ENCODE results near the gene TARS2.
A peak's percentile ranks its signal among the peaks of the same experiment; 100 is the strongest.

The TARS2 gene

GRCh38 chr1:150555198-150555970, 68.2 kb downstream of the TARS2 start:
- peaks cover 3% of the 10 kb centered on the region for H3K9me3 ChIP-seq (ENCODE audit: insufficient read depth, low read depth, low read length)
- no peak overlapping the region for H2AK5ac ChIP-seq (ENCODE audit: low read length)
- peak overlapping the region; percentile 64 for H3K4me3 ChIP-seq (ENCODE audit: low read depth, low read length)
- no peak overlapping the region for H3K4ac ChIP-seq (ENCODE audit: low read depth, low read length)
- no peak overlapping the region for H2BK5ac ChIP-seq (ENCODE audit: low read depth, low read length, poor library complexity)
- no peak overlapping the region for H4K8ac ChIP-seq (ENCODE audit: low read depth, low read length)
- no peak overlapping the region for H3K27ac ChIP-seq (ENCODE audit: low read depth, low read length)
- no peak overlapping the region for H3K14ac ChIP-seq (ENCODE audit: low read length)
- H3K27me3 ChIP-seq (ENCODE audit: insufficient read depth, low read length): no peaks in the 10 kb centered on the region
- H4K12ac ChIP-seq (ENCODE audit: low read depth, low read length): no peak overlapping the region
- no peak overlapping the region for H2AFZ ChIP-seq (ENCODE audit: insufficient read depth, low read length, poor library complexity)
- WGBS (ENCODE audit: extremely low coverage, insufficient coverage, insufficient read length): no CpG with 5 or more reads among the region's 19 CpGs
- H3K36me3 ChIP-seq (ENCODE audit: control insufficient read depth in 1 of 2, insufficient read depth in 2 of 2, low read length in 2 of 2): peaks cover 25 to 29% of the 10 kb centered on the region in 2 experiments
- peak overlapping the region; percentile 67 for H3K9ac ChIP-seq (ENCODE audit: low read length)
- no peak overlapping the region for H4K91ac ChIP-seq (ENCODE audit: low read depth, low read length)
- H3K18ac ChIP-seq (ENCODE audit: low read length): no peak overlapping the region
- no peak overlapping the region for H2BK12ac ChIP-seq (ENCODE audit: low read length)
- peak overlapping the region; percentile 99 for H3K23ac ChIP-seq (ENCODE audit: low read length)
- H3K4me1 ChIP-seq (ENCODE audit: control insufficient read depth in 1 of 2, insufficient read depth in 2 of 2, low read length in 2 of 2): peaks cover 40 to 41% of the 10 kb centered on the region in 2 experiments
- H3K4me2 ChIP-seq (ENCODE audit: low read length): no peak overlapping the region
- no peak overlapping the region for H2BK120ac ChIP-seq (ENCODE audit: insufficient read depth, low read length, poor library complexity)
- H3K79me2 ChIP-seq (ENCODE audit: control insufficient read depth, insufficient read depth, low read length, poor library complexity): no peaks in the 10 kb centered on the region
- no peak for DNase-seq
- peaks cover 24% of the 10 kb centered on the region for H3K79me1 ChIP-seq (ENCODE audit: low read length)

GRCh38 chr1:150555971-150556865, 69.0 kb downstream of the TARS2 start:
- no peak overlapping the region for H3K23ac ChIP-seq (ENCODE audit: low read length)

GRCh38 chr1:150557065-150557600, 69.9 kb downstream of the TARS2 start:
- Histone ChIP-seq H2BK120ac (ENCODE audit: insufficient read depth, low read length, poor library complexity) (no peak overlapping the region), H3K9me3 (ENCODE audit: insufficient read depth, low read depth, low read length) (peaks cover 3% of the 10 kb centered on the region), H3K27ac (ENCODE audit: low read depth, low read length) (no peak overlapping the region), H3K4me1 (ENCODE audit: control insufficient read depth in 1 of 2, insufficient read depth in 2 of 2, low read length in 2 of 2) (peaks cover 23 to 29% of the 10 kb centered on the region in 2 experiments), H3K4me2 (ENCODE audit: low read length) (no peak overlapping the region), H2AFZ (ENCODE audit: insufficient read depth, low read length, poor library complexity) (no peak overlapping the region), H3K18ac (ENCODE audit: low read length) (no peak overlapping the region), H3K14ac (ENCODE audit: low read length) (no peak overlapping the region), H2BK5ac (ENCODE audit: low read depth, low read length, poor library complexity) (no peak overlapping the region), H4K12ac (ENCODE audit: low read depth, low read length) (no peak overlapping the region), H3K79me1 (ENCODE audit: low read length) (peaks cover 22% of the 10 kb centered on the region), H2AK5ac (ENCODE audit: low read length) (no peak overlapping the region), H4K8ac (ENCODE audit: low read depth, low read length) (no peak overlapping the region), H3K4ac (ENCODE audit: low read depth, low read length) (no peak overlapping the region), H3K79me2 (ENCODE audit: control insufficient read depth, insufficient read depth, low read length, poor library complexity) (peaks cover 6% of the 10 kb centered on the region), H3K23ac (ENCODE audit: low read length) (no peak overlapping the region), H3K36me3 (ENCODE audit: control insufficient read depth in 1 of 2, insufficient read depth in 2 of 2, low read length in 2 of 2) (peaks cover 25 to 29% of the 10 kb centered on the region in 2 experiments), H3K27me3 (ENCODE audit: insufficient read depth, low read length) (no peaks in the 10 kb centered on the region), H4K91ac (ENCODE audit: low read depth, low read length) (no peak overlapping the region), H3K4me3 (ENCODE audit: low read depth, low read length) (no peak overlapping the region), H3K9ac (ENCODE audit: low read length) (no peak overlapping the region), H2BK12ac (ENCODE audit: low read length) (no peak overlapping the region)
- WGBS (ENCODE audit: extremely low coverage, insufficient coverage, insufficient read length): no CpG with 5 or more reads among the region's 26 CpGs
- DNase-seq: no peak

More at GRCh38 chr1:150555971-150556865, 69.0 kb downstream of the TARS2 start:
- Histone ChIP-seq H3K79me1 (ENCODE audit: low read length) (peaks cover 24% of the 10 kb centered on the region), H4K12ac (ENCODE audit: low read depth, low read length) (no peak overlapping the region), H3K4ac (ENCODE audit: low read depth, low read length) (no peak overlapping the region), H3K9me3 (ENCODE audit: insufficient read depth, low read depth, low read length) (peaks cover 3% of the 10 kb centered on the region), H3K14ac (ENCODE audit: low read length) (no peak overlapping the region), H4K8ac (ENCODE audit: low read depth, low read length) (no peak overlapping the region), H4K91ac (ENCODE audit: low read depth, low read length) (no peak overlapping the region), H2AK5ac (ENCODE audit: low read length) (no peak overlapping the region), H2BK5ac (ENCODE audit: low read depth, low read length, poor library complexity) (no peak overlapping the region), H2BK12ac (ENCODE audit: low read length) (no peak overlapping the region), H3K79me2 (ENCODE audit: control insufficient read depth, insufficient read depth, low read length, poor library complexity) (peaks cover 2% of the 10 kb centered on the region), H3K4me1 (ENCODE audit: control insufficient read depth in 1 of 2, insufficient read depth in 2 of 2, low read length in 2 of 2) (peaks cover 31 to 35% of the 10 kb centered on the region in 2 experiments), H3K27me3 (ENCODE audit: insufficient read depth, low read length) (no peaks in the 10 kb centered on the region), H2AFZ (ENCODE audit: insufficient read depth, low read length, poor library complexity) (no peak overlapping the region), H3K4me2 (ENCODE audit: low read length) (no peak overlapping the region), H2BK120ac (ENCODE audit: insufficient read depth, low read length, poor library complexity) (no peak overlapping the region), H3K4me3 (ENCODE audit: low read depth, low read length) (peak overlapping the region; percentile 64), H3K18ac (ENCODE audit: low read length) (no peak overlapping the region), H3K9ac (ENCODE audit: low read length) (no peak overlapping the region), H3K36me3 (ENCODE audit: control insufficient read depth in 1 of 2, insufficient read depth in 2 of 2, low read length in 2 of 2) (peaks cover 25 to 29% of the 10 kb centered on the region in 2 experiments), H3K27ac (ENCODE audit: low read depth, low read length) (no peak overlapping the region)
- no CpG with 5 or more reads among the region's 26 CpGs for WGBS (ENCODE audit: extremely low coverage, insufficient coverage, insufficient read length)
- no peak for DNase-seq
